Measurements from ENCODE around the gene OPRD1.

DNA sequence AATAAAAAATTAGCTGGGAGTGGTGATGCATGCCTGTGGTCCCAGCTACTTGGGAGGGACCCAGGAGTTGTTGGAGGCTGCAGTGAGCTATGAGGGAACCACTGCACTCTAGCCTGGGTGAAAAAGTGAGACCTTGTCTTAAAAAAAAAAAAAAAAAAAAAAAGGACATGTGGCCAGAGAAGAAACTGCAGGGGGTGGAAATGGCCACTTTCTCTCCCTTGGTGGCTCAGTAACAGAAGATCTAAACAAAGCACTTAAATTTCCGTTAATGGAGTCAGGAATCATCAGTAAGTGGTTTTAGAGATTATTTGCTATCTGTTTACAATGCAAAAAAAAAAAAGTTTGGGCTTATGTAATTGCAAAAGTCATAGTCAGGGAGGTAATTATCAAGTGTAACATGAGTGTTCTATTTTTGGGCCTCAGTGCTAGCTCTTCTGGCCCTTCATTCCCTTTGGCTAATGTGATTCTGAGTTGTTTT is 19.3 kb upstream of the OPRD1 start:
- TF ChIP-seq POLR2A (IDR thresholded peaks at IDR 0.05): no peak
- TF ChIP-seq, protein P1, sequence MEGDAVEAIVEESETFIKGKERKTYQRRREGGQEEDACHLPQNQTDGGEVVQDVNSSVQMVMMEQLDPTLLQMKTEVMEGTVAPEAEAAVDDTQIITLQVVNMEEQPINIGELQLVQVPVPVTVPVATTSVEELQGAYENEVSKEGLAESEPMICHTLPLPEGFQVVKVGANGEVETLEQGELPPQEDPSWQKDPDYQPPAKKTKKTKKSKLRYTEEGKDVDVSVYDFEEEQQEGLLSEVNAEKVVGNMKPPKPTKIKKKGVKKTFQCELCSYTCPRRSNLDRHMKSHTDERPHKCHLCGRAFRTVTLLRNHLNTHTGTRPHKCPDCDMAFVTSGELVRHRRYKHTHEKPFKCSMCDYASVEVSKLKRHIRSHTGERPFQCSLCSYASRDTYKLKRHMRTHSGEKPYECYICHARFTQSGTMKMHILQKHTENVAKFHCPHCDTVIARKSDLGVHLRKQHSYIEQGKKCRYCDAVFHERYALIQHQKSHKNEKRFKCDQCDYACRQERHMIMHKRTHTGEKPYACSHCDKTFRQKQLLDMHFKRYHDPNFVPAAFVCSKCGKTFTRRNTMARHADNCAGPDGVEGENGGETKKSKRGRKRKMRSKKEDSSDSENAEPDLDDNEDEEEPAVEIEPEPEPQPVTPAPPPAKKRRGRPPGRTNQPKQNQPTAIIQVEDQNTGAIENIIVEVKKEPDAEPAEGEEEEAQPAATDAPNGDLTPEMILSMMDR (IDR thresholded peaks at IDR 0.05): no peak
